Activated B cell treated with CpG ODN at 0.5 μM for 24 hours (primary cell): ENCODE results near the gene FRMD3. TPM values are rescaled to one million over a fixed set of nuclear protein-coding genes. Genes with fewer than 3 reads are reported as not detected.

Experiments used
- ATAC-seq: fragments of 200-7000 bp; cut with Tn5 transposase; one replicate; pipeline ENCODE4 v1.10.0; 2021; ENCODE audit warnings: low read depth, mild to moderate bottlenecking, moderate library complexity
- CTCF ChIA-PET: fragments of 350-600 bp; sonication (Branson Sonifier 250); formaldehyde crosslinking; loops from one replicate; lab custom pipeline; 2021; ENCODE audit warnings: antibody characterized with exemption; lab: Charles Lee
- POLR2A ChIA-PET: fragments of 350-600 bp; sonication (Branson Sonifier 250); formaldehyde crosslinking; loops from one replicate; lab custom pipeline; 2021; ENCODE audit warnings: antibody characterized with exemption; lab: Charles Lee
- DNase-seq: peaks from one replicate; pipeline ENCODE4 v3.0.0; 2022
- H3K27ac Mint-ChIP-seq: one replicate; pipeline ENCODE4 v1.8.0; 2020; ENCODE audit warnings: mixed read lengths
- H3K27me3 Mint-ChIP-seq: one replicate; pipeline ENCODE4 v1.8.0; 2021; ENCODE audit warnings: mixed read lengths
- H3K36me3 Mint-ChIP-seq: one replicate; pipeline ENCODE4 v1.8.0; 2021; ENCODE audit warnings: low read depth, mixed read lengths
- H3K4me1 Mint-ChIP-seq: one replicate; pipeline ENCODE4 v1.8.0; 2021; ENCODE audit warnings: mixed read lengths
- H3K4me3 Mint-ChIP-seq: one replicate; pipeline ENCODE4 v1.8.0; 2020; ENCODE audit warnings: mild to moderate bottlenecking, mixed read lengths
- H3K9me3 Mint-ChIP-seq: one replicate; pipeline ENCODE4 v1.8.0; 2020; ENCODE audit warnings: mixed read lengths
- CTCF ChIP-seq: fragments of 200-600 bp; IDR thresholded peaks from one replicate; pipeline ENCODE4 v1.8.0; 2022; ENCODE audit warnings: antibody characterized with exemption, mild to moderate bottlenecking
- intact Hi-C: fragments of 100-400 bp; cut with micrococcal nuclease; formaldehyde crosslinking; loops from one replicate; pipeline ENCODE4 v1.15.1; 2024
- total RNA-seq: library from RNA; stranded (reverse); gene quantifications from 2 replicates; pipeline ENCODE4 v1.2.3, GENCODE V29; 2022

FRMD3 gene
- total RNA-seq, 1 donor from 2014 or later = 0.91 TPM

GRCh38 chr9:83315649-83316048, 222.6 kb downstream of the FRMD3 start:
- ChIA-PET POLR2A (no interaction called here), CTCF (no interaction called here)
- no peaks in the 10 kb centered on the region for H3K4me1 Mint-ChIP-seq
- peaks cover 2% of the 10 kb centered on the region for H3K27me3 Mint-ChIP-seq
- no peak for TF ChIP-seq CTCF
- H3K9me3 Mint-ChIP-seq = peaks cover 13% of the 10 kb centered on the region
- H3K27ac Mint-ChIP-seq = no peak overlapping the region
- DNase-seq = no peak
- no peak for ATAC-seq
- no peaks in the 10 kb centered on the region for H3K36me3 Mint-ChIP-seq
- H3K4me3 Mint-ChIP-seq = no peak overlapping the region
- intact Hi-C loops = no loop called here

- ATAC-seq = no peak
- no peak for DNase-seq
- no peak overlapping the region for H3K27ac Mint-ChIP-seq
- no peaks in the 10 kb centered on the region for H3K4me1 Mint-ChIP-seq
- ChIA-PET CTCF (no interaction called here), POLR2A (no interaction called here)
- no peak overlapping the region for H3K4me3 Mint-ChIP-seq
- H3K36me3 Mint-ChIP-seq = no peaks in the 10 kb centered on the region
- H3K9me3 Mint-ChIP-seq = peaks cover 2% of the 10 kb centered on the region
- intact Hi-C loops = no loop called here
- peaks cover 2% of the 10 kb centered on the region for H3K27me3 Mint-ChIP-seq
- TF ChIP-seq CTCF = no peak
These were observed 224.4 kb downstream of the FRMD3 start for GRCh38 chr9:83313781-83314180.

GRCh38 chr9:83312537-83312936, 225.7 kb downstream of the FRMD3 start:
- Mint-ChIP-seq H3K4me1 (no peaks in the 10 kb centered on the region), H3K27ac (no peak overlapping the region), H3K9me3 (no peaks in the 10 kb centered on the region), H3K36me3 (no peaks in the 10 kb centered on the region), H3K4me3 (no peak overlapping the region), H3K27me3 (no peaks in the 10 kb centered on the region)
- TF ChIP-seq CTCF = no peak
- ChIA-PET POLR2A (no interaction called here), CTCF (no interaction called here)
- intact Hi-C loops = no loop called here
- ATAC-seq (no peak), DNase-seq (no peak)

- H3K9me3 Mint-ChIP-seq = no peaks in the 10 kb centered on the region
- POLR2A ChIA-PET = no interaction called here
- no peaks in the 10 kb centered on the region for H3K27me3 Mint-ChIP-seq
- H3K27ac Mint-ChIP-seq = no peak overlapping the region
- TF ChIP-seq CTCF = no peak
- H3K36me3 Mint-ChIP-seq = no peaks in the 10 kb centered on the region
- H3K4me3 Mint-ChIP-seq = no peak overlapping the region
- no peaks in the 10 kb centered on the region for H3K4me1 Mint-ChIP-seq
- intact Hi-C loops = no loop called here
- CTCF ChIA-PET = no interaction called here
- DNase-seq (no peak), ATAC-seq (no peak)
These were observed 231.0 kb downstream of the FRMD3 start for GRCh38 chr9:83307066-83307724.

- no peak overlapping the region for H3K27ac Mint-ChIP-seq
- no peak overlapping the region for H3K4me3 Mint-ChIP-seq
- no peak for ATAC-seq
- no peaks in the 10 kb centered on the region for H3K27me3 Mint-ChIP-seq
- no peak for DNase-seq
- POLR2A ChIA-PET = no interaction called here
- CTCF ChIA-PET = no interaction called here
- no peak for TF ChIP-seq CTCF
- H3K4me1 Mint-ChIP-seq = no peaks in the 10 kb centered on the region
- H3K36me3 Mint-ChIP-seq = no peaks in the 10 kb centered on the region
- no peaks in the 10 kb centered on the region for H3K9me3 Mint-ChIP-seq
- intact Hi-C loops = no loop called here
These were observed 233.5 kb downstream of the FRMD3 start for GRCh38 chr9:83304686-83305085.
